Stimulated activated CD4-positive, alpha-beta T cell treated with anti-CD3 and anti-CD28 coated beads, Interleukin-12 subunit alpha, Interleukin-12 subunit beta, amount 100 ng/mL, for 4 hours (primary cell): Measurements from ENCODE around the gene PARP9.

Experiments used
- DNase-seq: peaks from one replicate; pipeline ENCODE4 v3.0.0-alpha.2; 2020

PARP9 gene

GRCh38 chr3:122564155-122564912 is at the start of gene PARP9, which contains the start of gene DTX3L:
TSS of gene PARP9 (minus strand) at chr3:122564300. CDS start at chr3:122559620, 4,680 bp downstream.
TSS of gene DTX3L (plus strand) at chr3:122564338. CDS start at chr3:122564427, 89 bp downstream.
- peak; percentile 64 for DNase-seq

- no peak for DNase-seq
Measured at GRCh38 chr3:122612696-122613095, 48.6 kb upstream of the PARP9 start.

- DNase-seq = no peak
Measured at GRCh38 chr3:122609798-122610559, 45.9 kb upstream of the PARP9 start.

- no peak for DNase-seq
Measured at GRCh38 chr3:122608916-122609315, 44.8 kb upstream of the PARP9 start.

GRCh38 chr3:122606330-122606729 is 42.2 kb upstream of the PARP9 start:
- DNase-seq = no peak

GRCh38 chr3:122603056-122603455 is 39.0 kb upstream of the PARP9 start:
- no peak for DNase-seq

GRCh38 chr3:122602011-122602710 is 38.1 kb upstream of the PARP9 start:
- no peak for DNase-seq

GRCh38 chr3:122598556-122598955 is 34.5 kb upstream of the PARP9 start:
- DNase-seq = no peak

GRCh38 chr3:122598151-122598550 is 34.1 kb upstream of the PARP9 start:
- DNase-seq = no peak

- no peak for DNase-seq
Measured at GRCh38 chr3:122594025-122594424, 29.9 kb upstream of the PARP9 start.

- DNase-seq = no peak
Measured at GRCh38 chr3:122590610-122591009, 26.5 kb upstream of the PARP9 start.

- DNase-seq = no peak
Measured at GRCh38 chr3:122589297-122589696, 25.2 kb upstream of the PARP9 start.

- DNase-seq = no peak
Measured at GRCh38 chr3:122587572-122587971, 23.5 kb upstream of the PARP9 start.

GRCh38 chr3:122586773-122587485 is 22.8 kb upstream of the PARP9 start:
- DNase-seq = no peak

- no peak for DNase-seq
Measured at GRCh38 chr3:122586098-122586497, 22.0 kb upstream of the PARP9 start.

GRCh38 chr3:122582390-122582789 is 18.3 kb upstream of the PARP9 start:
- DNase-seq = no peak

GRCh38 chr3:122581622-122582021 is 17.5 kb upstream of the PARP9 start:
- DNase-seq = no peak

- DNase-seq = no peak
Measured at GRCh38 chr3:122580470-122580869, 16.4 kb upstream of the PARP9 start.

- no peak for DNase-seq
Measured at GRCh38 chr3:122578069-122578740, 14.1 kb upstream of the PARP9 start.

- peak; percentile 18 for DNase-seq
Measured at GRCh38 chr3:122577409-122578031, 13.4 kb upstream of the PARP9 start, which contains the start of gene PARP15. TSS of gene PARP15 (plus strand) at chr3:122577650. CDS start at chr3:122577668, 18 bp downstream.

GRCh38 chr3:122576174-122576940 is 12.3 kb upstream of the PARP9 start:
- DNase-seq = no peak
